Small intestine (tissue), 7 donors: ENCODE measurements around the gene KIRREL3. TPM values are rescaled to one million over a fixed set of nuclear protein-coding genes. Genes with fewer than 3 reads are reported as not detected.
"Not testable (repeated sequence)": the region's sequence is repeated elsewhere in the genome, so short reads cannot be mapped to it uniquely, and the experiment has no call there.

Experiments used
- DNase-seq, 2 donors: peaks; one replicate each; pipeline versions ENCODE4 v3.0.0 to v3.0.0-alpha.2; 2013
- FAIRE-seq: peaks from 2 replicates; lab custom pipeline; 2012; peaks lifted over from hg19 to GRCh38; lab: Jason Lieb, UNC
- H3K27ac ChIP-seq, 3 donors: one replicate each; pipeline ENCODE4 v1.5.1; 2013; ENCODE audit warnings: low read length in 2 of 3, mild to moderate bottlenecking in 2 of 3, control low read depth in 1 of 3, inconsistent platforms in 1 of 3, low read depth in 1 of 3, moderate library complexity in 1 of 3
- H3K27me3 ChIP-seq, 3 donors: one replicate each; pipeline ENCODE4 v1.6.1; 2013; ENCODE audit warnings: low read length in 3 of 3, inconsistent platforms in 1 of 3; ENCODE audit not compliant: control insufficient read depth in 3 of 3, insufficient read depth in 3 of 3
- H3K36me3 ChIP-seq, 3 donors: one replicate each; pipeline ENCODE4 v1.6.1; 2013; ENCODE audit warnings: low read length in 3 of 3, inconsistent platforms in 1 of 3, low read depth in 1 of 3, mild to moderate bottlenecking in 1 of 3, moderate library complexity in 1 of 3; ENCODE audit not compliant: control insufficient read depth in 3 of 3, insufficient read depth in 2 of 3
- H3K4me1 ChIP-seq, 3 donors: one replicate each; pipeline ENCODE4 v1.6.1; 2013; ENCODE audit warnings: low read length in 2 of 3, inconsistent platforms in 1 of 3, low read depth in 1 of 3, mild to moderate bottlenecking in 1 of 3, moderate library complexity in 1 of 3; ENCODE audit not compliant: control insufficient read depth in 3 of 3, insufficient read depth in 2 of 3
- H3K4me3 ChIP-seq, 3 donors: one replicate each; pipeline ENCODE4 v1.5.1; 2013; ENCODE audit warnings: low read length in 3 of 3, control low read depth in 1 of 3, inconsistent platforms in 1 of 3, low read depth in 1 of 3, mild to moderate bottlenecking in 1 of 3, moderate library complexity in 1 of 3
- H3K9me3 ChIP-seq, 2 donors: one replicate each; pipeline ENCODE4 v1.6.1; 2013; ENCODE audit warnings: low read depth in 1 of 2, low read length in 1 of 2; ENCODE audit not compliant: control insufficient read depth in 2 of 2, insufficient read depth in 1 of 2
- WGBS, 3 donors: extraction: QIAGEN DNeasy Blood & Tissue Kit; methylation state at CpG; one replicate each; pipeline ENCODE4 v1.1.7; 2013; 5-methylcytosine and 5-hydroxymethylcytosine counted together
- polyA plus RNA-seq, 4 donors: library from polyadenylated mRNA; stranded (reverse) in 3 of 4; unstranded in 1 of 4; fragments of 200-250 nt in 3 of 4; fragments of 120-200 nt in 1 of 4; gene quantifications; one replicate each; pipeline versions ENCODE4 v1.2.1 to v1.2.3, GENCODE V29; 2013
- donor health status: healthy with polysubstance abuse.
- donor health status: control.
- donor health status: control.
- donor health status: Bipolar disorder and iron deficiency.
- donor health status: healthy.

KIRREL3 gene
- polyA plus RNA-seq, 4 donors = 0.18 to 0.61 TPM; not detected in 2

DNA sequence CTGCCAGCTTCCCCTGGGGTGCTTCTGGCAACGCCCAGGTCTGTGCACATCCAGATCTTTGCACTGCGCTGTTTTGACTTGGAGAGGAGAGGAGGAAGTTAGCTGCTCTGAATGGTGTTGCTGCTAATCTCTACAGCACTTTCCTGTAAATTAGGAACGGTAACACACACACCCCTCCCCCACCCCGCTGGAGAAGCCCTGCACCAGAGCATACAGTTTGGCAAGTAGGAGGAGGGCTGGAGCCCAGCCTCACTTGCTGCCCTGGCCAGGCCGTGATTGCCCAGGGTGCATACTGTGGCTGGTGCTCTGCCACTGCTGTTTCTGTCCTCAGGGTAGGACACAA is 613.9 kb downstream of the KIRREL3 start:
- H3K27me3 ChIP-seq, H3K4me3 ChIP-seq, H3K4me1 ChIP-seq, H3K27ac ChIP-seq, H3K36me3 ChIP-seq, H3K9me3 ChIP-seq, FAIRE-seq, DNase-seq: not testable (repeated sequence)
- 37 to 38% (median 38%) methylated on average over 4 to 5 of the region's 5 CpGs for WGBS, 3 donors

DNA sequence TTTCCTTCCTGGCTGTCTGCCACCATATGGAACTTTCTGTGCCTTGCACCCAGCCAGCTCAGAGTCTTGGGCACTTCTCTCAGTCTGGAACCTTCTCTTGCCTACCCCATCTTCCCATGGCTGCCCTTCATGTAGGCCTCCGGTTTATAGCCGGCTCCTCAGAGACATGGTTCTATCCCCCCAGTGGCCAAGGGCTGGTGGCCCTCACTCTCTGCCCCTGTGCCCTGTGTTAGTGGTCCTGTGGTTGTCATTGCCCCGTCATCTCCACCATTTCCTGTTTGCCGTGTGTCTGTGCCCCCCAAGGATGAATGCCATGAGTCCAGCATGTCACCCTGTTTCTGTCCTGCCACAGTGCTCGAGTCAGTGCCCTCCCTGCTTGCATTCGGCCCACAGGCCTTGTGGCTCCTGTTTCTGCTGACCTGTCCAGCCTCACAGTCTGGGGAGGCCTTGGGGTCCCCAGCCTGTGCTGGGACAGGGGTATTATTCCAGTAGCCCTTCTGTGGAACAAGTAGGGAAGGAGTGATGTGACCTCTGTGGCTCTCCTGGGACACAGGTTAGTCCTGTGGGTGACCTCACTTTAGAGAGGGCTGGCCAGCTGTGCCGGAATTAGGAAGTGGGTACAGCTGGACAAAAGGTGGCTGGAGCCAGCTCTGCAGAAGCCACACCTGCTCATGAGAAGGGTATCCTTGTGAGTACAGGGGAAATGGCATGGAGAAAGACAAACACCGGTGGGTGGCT is 614.4 kb downstream of the KIRREL3 start:
- WGBS, 3 donors = 68 to 76% (median 70%) methylated on average over 8 of the region's 8 CpGs
- Histone ChIP-seq H3K4me3 (no peak overlapping the region), H3K27ac (no peak overlapping the region), H3K9me3 (no peaks in the 10 kb centered on the region), H3K36me3 (peaks cover 0 to 6% (median 0%) of the 10 kb centered on the region in 3 donors), H3K4me1 (no peaks in the 10 kb centered on the region), H3K27me3 (no peaks in the 10 kb centered on the region)
- no peak for DNase-seq
- no peak for FAIRE-seq

DNA sequence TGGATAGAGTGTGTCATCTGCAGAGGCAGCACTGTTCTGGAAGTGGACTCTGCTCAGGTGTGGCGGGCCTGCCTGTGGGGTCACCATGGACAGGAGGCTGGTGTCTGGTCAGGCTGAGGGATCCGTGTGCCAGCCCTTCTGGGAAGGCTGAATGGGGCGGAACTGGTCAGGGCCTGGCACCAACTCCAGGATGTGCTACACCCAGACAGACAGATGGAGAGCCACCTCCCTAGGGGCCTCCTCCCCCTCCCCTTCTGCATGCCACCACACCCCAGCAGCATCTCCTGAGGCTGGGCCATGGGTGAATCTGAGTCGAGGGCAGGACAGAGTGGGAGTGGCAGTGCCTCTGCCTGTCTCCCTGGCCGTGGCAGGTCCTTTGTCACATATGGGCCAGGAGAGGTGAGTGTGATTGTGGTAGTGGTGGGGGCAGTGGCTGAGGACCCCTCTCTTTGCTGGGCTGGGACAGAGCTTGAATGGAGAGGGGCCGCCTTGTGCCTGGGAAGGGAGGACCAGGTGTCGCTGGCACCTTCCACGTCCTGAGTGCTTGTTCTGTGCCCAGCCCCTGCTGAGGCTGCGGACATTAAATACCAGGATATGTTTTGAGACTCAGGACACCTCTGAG is 616.0 kb downstream of the KIRREL3 start:
- Histone ChIP-seq H3K4me1 (no peaks in the 10 kb centered on the region), H3K36me3 (peaks cover 0 to 8% (median 0%) of the 10 kb centered on the region in 3 donors), H3K27me3 (no peaks in the 10 kb centered on the region), H3K27ac (no peak overlapping the region), H3K4me3 (no peak overlapping the region), H3K9me3 (no peaks in the 10 kb centered on the region)
- no peak for DNase-seq
- no peak for FAIRE-seq
- 59 to 96% (median 80%) methylated on average over 5 to 9 of the region's 9 CpGs for WGBS, 3 donors

DNA sequence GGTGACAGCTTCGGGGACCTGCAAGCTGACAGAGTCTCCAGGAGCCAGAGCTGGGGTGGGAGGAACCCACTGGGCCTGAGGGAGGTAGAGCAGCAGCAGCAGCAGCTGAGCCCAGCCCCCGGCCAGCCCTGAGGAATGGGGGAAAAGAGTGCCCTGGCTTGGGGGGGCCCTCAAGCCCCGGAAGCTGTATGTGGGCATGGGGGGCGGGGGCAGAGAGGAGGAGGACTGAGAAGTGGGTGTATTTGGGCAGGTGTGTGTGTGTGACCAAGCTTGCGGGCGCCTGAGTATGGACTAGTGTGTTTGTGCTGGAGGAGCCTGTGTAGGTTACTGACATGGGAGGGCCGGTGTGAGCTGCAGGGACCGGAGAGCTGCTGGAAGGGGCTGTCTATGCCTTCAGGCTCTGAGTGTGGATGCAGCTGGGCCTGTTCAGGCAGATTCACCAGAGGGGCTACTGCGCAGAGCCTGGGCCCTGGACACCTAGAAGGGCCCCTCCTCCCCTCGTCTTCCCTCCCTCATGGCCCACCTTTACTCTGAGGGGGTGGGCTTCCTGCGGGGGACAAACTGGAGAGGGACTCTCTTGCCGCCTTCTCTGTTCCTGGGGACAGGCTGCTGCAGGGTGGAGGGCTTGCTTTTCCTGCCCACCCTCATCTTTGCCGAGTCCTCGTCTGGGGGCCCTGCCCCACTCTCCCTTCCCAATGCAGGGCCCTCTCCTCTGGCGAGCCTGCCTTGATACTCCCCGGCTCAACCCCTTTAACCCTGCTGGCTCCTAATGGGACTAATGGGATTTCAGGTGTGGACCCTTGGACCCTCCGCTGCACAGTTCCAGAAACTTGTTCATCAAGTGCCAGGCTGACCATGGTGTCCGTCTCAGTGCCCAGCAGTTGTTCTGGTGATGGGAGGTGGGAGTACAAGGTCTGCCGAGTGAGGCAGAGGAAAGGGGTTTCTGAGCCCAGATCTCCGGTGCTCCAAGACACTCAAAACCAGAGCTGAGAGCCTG is 616.9 kb downstream of the KIRREL3 start:
- DNase-seq (no peak), FAIRE-seq (no peak)
- no peak overlapping the region for H3K27ac ChIP-seq
- 79 to 82% (median 82%) methylated on average over 17 to 20 of the region's 20 CpGs for WGBS, 3 donors
- no peaks in the 10 kb centered on the region for H3K9me3 ChIP-seq
- H3K27me3 ChIP-seq = no peaks in the 10 kb centered on the region
- H3K4me3 ChIP-seq = no peak overlapping the region
- no peaks in the 10 kb centered on the region for H3K4me1 ChIP-seq
- peaks cover 0 to 8% (median 0%) of the 10 kb centered on the region in 3 donors for H3K36me3 ChIP-seq

DNA sequence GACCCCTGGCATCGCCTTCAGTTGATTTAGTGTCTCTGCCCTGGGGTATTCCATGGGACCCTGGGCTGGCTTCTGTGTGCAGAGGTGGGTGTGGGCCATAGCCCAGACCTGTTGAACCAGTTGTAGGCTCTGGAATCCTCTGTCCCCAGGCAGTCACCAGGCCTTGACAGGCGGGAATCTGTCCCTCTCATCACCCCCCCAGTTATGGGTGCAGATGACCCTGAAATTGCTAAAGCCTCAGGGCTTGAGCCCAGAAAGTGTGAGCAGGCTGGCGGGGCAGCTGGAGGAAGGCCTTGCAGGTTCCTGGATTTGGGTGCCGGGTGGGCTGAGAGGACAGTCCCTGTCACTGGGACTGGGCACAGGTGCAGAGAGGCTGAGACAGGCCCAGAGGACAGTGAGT is 617.9 kb downstream of the KIRREL3 start:
- 64 to 90% (median 75%) methylated on average over 2 to 4 of the region's 4 CpGs for WGBS, 3 donors
- DNase-seq, H3K27ac ChIP-seq: not testable (repeated sequence)

DNA sequence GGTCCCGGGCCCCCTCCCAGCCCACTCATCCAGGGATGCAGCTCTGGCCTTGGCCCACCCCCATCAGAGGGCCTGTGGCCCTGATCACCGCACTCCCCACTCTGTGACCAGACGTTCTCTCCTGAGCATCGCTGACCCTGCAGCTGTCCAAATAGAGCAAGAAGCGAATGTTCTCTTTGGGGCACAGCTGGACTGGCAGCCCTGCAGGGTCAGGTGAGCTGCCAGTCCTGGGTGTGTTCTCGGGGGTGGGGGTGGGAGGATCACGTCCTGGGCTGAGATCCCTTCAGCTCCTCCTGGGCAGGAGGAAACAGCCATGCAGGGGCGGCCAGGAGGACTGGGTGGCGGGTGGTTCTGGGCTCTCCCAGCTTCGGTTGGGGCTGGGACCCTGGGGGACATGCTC is 618.6 kb downstream of the KIRREL3 start:
- WGBS, 3 donors = 43 to 85% (median 80%) methylated on average over 1 to 6 of the region's 10 CpGs
- FAIRE-seq, DNase-seq, H3K27ac ChIP-seq, H3K36me3 ChIP-seq, H3K27me3 ChIP-seq, H3K9me3 ChIP-seq, H3K4me3 ChIP-seq, H3K4me1 ChIP-seq: not testable (repeated sequence)

More for the DNA sequence above, 617.9 kb downstream of the KIRREL3 start:
- H3K4me1 ChIP-seq, FAIRE-seq, H3K27me3 ChIP-seq, H3K4me3 ChIP-seq, H3K36me3 ChIP-seq, H3K9me3 ChIP-seq: not testable (repeated sequence)

DNA sequence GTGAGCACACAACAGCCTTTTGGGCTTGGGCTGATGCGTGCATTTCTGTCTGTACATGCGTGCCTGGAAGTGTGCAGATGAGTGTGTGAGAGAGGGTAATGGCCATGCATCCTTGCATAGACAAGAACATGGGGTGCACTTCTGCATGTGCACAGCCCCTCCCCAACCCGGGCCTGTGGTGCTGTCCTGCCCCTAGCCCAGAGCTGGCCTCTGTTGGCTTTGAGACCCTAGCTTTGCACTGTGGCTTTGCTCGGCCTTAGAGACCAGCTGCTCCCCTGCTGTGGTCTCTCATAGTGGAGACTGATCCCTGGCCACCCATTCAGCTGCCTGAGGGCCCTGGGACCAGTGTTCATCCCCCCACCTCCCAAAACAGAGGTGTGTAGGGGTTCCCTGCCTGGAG is 619.7 kb downstream of the KIRREL3 start:
- H3K27me3 ChIP-seq = no peaks in the 10 kb centered on the region
- H3K36me3 ChIP-seq = peaks cover 0 to 8% (median 0%) of the 10 kb centered on the region in 3 donors
- H3K4me1 ChIP-seq = no peaks in the 10 kb centered on the region
- DNase-seq (no peak), FAIRE-seq (no peak)
- H3K9me3 ChIP-seq = no peaks in the 10 kb centered on the region
- H3K27ac ChIP-seq = no peak overlapping the region
- H3K4me3 ChIP-seq = no peak overlapping the region
- 80 to 86% (median 86%) methylated on average over 4 of the region's 4 CpGs for WGBS, 3 donors

DNA sequence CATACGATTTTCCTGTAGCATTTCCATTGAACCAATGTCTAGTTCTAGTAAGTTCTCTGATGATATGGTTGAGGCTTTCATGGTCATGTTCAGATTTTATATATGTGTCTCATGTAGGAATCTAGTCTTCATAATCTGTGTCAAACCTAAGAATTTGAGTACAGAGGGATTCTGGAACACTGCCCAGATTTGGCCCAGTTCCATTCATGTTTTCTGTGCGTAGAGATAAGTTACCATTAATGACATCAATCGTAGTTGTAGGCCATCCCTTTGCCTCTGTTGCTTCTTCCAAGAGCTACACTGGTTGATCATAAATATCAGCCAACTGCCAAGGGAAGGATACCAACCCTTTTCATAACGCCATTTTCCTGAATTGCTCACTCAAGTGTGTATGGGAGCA is 621.8 kb downstream of the KIRREL3 start:
- H3K4me3 ChIP-seq = no peak overlapping the region
- H3K9me3 ChIP-seq = no peaks in the 10 kb centered on the region
- H3K27ac ChIP-seq = no peak overlapping the region
- no peaks in the 10 kb centered on the region for H3K27me3 ChIP-seq
- FAIRE-seq (no peak), DNase-seq (no peak)
- 50 to 66% (median 57%) methylated on average over 4 of the region's 4 CpGs for WGBS, 3 donors
- peaks cover 0 to 4% (median 0%) of the 10 kb centered on the region in 3 donors for H3K36me3 ChIP-seq
- no peaks in the 10 kb centered on the region for H3K4me1 ChIP-seq
